A549 (cell line): Measurements from ENCODE around the gene FXYD3.

Experiments used
- CEBPB ChIP-seq, 2 experiments: fragments of >200 bp in 1 of 2; sonication (Bioruptor Twin) in 1 of 2; formaldehyde crosslinking in 1 of 2; IDR thresholded peaks; 2 replicates each; pipeline ENCODE4 v1.6.1; 2012 to 2016
- EHMT2 ChIP-seq: fragments of 200-600 bp; sonication (generic); IDR thresholded peaks from 2 replicates; pipeline ENCODE4 v1.6.1; 2016; ENCODE audit warnings: antibody characterized with exemption, low read depth, mild to moderate bottlenecking, moderate library complexity
- RFX5 ChIP-seq: fragments of 450-650 bp; IDR thresholded peaks from 2 replicates; pipeline ENCODE4 v1.7.1; 2014; ENCODE audit warnings: antibody characterized with exemption, mild to moderate bottlenecking, moderate library complexity

DNA sequence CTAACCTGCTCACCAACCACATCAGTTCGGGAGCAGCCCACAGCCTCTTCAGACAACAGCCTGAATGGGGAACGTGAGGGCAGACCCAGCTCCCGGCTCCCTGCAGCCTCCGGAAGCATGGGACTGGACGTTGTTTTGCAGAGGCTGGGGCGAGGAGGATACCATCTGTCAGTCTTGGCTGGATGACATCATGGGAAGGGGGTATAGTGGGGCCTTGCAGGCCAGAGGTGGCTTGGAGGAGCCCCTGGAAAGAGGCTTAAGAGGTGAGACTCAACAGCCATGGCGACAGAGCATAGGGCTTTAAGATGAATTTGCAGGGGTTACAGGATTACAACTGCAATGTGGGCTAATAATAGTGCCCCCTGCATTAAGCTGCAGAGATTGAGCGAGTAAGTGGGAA, 1.5 kb downstream of the FXYD3 start:
- no peak for TF ChIP-seq CEBPB (IDR thresholded peaks at IDR 0.05)
- no peak for TF ChIP-seq RFX5
- no peak for TF ChIP-seq EHMT2
